Hematopoietic multipotent progenitor cell (in vitro differentiated cells): ENCODE measurements around the gene MYB. TPM values are rescaled to one million over a fixed set of nuclear protein-coding genes. Genes with fewer than 3 reads are reported as not detected.
A peak's percentile ranks its signal among the peaks of the same experiment; 100 is the strongest.
"Not testable (repeated sequence)": the region's sequence is repeated elsewhere in the genome, so short reads cannot be mapped to it uniquely, and the experiment has no call there.

ENCODE experiments used
- DNase-seq, 3 donors: peaks; one replicate each; pipeline ENCODE4 v3.0.0-alpha.2; 2011 to 2015; ENCODE audit warnings: low read depth in 2 of 3, low spot score in 2 of 3
- total RNA-seq: library from RNA; depleted of rRNA; stranded (reverse); fragments of >200 nt; gene quantifications from one replicate; pipeline ENCODE4 v1.2.3, GENCODE V29; 2012

MYB gene
- total RNA-seq = 250 TPM

DNA sequence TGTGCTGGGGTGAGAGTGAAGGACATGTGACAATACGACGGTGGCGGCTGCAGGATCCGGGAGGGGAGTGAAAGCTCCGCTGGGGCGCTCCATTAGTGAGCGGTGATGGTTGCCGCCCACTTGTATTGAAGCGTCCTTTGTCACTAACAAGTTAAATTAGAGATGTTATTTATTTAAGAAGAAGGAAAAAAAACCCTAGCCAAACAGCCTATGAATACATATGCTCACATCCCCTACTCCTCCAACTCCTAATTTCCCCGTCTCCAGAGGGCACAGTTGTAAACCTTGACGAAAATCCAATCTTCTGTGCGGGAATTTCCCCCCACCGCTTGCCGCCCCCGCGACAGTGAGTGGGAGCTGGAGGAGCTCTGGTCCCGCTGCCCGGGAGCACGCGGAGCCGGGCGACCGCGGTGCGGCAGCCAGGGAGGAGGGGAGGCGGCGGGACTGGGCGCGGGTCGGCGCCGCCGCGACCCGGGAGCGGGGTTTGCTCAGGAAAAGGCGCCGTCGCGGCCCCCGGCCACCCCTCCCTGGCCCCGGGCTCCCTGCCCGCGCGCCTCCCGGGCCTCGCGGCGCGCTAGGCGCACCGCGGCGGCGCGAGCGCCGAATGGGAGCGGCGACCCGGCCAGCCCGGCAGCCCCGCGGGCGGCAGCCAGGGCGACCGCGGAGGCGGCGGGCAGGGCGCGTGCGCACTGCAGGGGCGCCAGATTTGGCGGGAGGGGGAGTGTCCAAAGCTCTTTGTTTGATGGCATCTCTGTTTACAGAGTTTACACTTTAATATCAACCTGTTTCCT, at the start of gene MYB:
Gene MYB (plus strand): TSS at position 767 of the 791 bp plus-strand sequence. CDS start 206 bp downstream, outside the sequence.
- peak in 2 of 3 donors; percentile 77 to 86 for DNase-seq

DNA sequence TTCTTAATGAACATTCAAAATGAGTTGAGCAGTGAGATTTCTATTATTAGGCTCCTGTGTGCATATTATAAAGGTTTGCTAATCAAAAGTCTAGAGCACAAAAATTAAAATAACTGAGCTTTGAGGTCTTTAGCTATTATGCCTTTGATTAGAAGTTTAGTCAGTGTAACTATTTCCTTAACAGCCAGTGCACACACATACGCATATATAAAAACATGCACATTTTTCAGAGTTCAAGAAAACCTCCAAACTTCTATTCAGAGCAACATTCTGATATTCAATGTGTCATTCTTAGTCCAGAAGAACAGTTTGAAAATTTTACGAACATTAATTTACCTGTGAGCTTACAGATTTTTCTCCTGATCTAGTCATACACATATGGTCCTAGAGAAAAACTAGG, 48.3 kb upstream of the MYB start:
- no peak for DNase-seq

- DNase-seq = no peak
These were observed 45.3 kb upstream of the MYB start for GRCh38 chr6:135135835-135136234.

GRCh38 chr6:135137826-135138225, 43.3 kb upstream of the MYB start:
- DNase-seq = no peak

- DNase-seq = no peak
These were observed 39.9 kb upstream of the MYB start for GRCh38 chr6:135141182-135141581.

DNA sequence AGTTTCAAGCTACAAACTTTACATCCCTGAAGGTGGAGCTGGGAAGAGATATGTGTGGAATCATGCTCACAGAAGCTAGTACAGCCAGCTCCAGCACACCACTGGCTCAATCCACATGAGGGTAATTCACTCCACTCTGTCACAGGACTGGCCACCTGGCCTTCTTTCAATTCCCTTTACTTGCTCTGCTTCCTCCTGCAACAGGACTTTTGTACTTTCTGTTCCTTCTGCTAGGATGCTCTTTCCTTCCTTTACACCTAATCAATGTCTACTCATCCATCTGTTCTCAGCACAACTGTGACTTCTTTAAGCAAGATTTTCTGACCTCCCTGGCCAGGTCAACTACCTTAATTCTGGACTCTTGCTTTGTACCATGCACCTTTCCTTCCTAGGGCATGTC, 39.4 kb upstream of the MYB start:
- no peak for DNase-seq

DNA sequence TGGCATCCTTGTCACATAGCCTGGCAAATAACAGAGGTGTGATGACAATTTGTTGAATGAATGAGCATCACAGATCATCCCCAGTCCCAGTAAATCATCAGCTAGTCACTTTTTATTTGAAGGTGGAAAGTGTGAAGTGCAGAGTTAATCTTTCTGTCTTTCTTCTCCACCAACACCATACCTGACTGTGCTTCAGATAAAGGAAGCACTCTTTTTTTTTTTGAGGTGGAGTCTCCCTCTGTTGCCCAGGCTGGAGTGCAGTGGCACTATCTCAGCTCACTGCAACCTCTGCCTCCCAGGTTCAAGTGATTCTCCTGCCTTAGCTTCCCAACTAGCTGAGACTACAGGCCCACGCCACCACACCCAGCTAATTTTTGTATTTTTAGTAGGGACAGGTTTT, 38.9 kb upstream of the MYB start:
- DNase-seq = not testable (repeated sequence)

DNA sequence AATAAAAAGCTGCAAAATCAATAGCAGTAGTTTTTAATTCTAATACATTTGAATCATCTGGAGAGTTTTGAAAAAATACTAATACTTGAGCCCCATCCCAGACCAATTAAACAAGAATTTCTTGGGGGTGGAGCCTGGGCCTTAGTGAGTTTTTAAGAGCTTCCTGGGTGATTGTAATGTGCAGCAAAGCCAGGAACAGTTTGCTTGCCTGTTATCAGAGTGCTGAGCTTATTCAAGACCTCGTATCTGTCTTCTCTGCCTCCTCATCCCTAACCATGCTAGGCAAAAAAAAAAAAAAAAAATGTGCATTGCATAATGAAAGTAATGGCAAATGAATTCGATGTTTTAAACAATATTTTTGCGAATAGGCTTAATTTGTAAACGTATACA, 36.4 kb upstream of the MYB start:
- no peak for DNase-seq

DNA sequence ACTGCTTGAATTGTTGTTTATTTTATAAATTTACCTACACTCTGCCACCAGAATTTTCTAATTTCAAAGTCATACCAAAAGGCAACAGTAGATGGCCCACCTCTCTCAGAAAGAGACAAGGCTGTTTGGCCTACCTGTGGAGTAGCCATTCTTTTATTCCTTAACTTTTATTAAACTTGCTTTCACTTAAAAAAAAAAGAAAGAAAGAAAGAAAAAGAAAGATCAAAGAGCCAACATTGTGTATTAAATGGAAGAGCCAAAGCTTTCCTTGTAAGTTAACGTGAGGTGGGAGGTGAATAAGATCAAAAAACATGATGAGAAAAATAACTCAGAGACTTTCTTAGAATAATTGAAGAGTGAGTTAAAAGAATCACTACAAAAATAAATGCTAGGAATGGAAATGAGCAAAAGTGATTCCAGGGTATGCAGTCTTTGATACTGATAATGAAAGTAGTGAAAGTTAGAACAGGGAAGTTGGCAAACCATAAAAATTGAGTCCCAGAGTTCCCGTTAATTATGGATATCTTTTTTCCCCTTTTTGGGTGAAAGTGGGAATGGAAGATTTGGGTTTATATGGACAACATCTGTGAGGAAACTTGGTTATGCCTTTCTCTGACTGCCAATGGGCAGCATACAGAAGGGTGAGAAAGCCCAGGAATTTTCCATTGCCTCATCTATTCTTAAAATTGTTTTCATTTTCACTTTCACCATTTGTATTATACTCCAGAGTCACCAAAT, 35.9 kb upstream of the MYB start:
- DNase-seq = peak in 2 of 3 donors; percentile 36 to 78

DNA sequence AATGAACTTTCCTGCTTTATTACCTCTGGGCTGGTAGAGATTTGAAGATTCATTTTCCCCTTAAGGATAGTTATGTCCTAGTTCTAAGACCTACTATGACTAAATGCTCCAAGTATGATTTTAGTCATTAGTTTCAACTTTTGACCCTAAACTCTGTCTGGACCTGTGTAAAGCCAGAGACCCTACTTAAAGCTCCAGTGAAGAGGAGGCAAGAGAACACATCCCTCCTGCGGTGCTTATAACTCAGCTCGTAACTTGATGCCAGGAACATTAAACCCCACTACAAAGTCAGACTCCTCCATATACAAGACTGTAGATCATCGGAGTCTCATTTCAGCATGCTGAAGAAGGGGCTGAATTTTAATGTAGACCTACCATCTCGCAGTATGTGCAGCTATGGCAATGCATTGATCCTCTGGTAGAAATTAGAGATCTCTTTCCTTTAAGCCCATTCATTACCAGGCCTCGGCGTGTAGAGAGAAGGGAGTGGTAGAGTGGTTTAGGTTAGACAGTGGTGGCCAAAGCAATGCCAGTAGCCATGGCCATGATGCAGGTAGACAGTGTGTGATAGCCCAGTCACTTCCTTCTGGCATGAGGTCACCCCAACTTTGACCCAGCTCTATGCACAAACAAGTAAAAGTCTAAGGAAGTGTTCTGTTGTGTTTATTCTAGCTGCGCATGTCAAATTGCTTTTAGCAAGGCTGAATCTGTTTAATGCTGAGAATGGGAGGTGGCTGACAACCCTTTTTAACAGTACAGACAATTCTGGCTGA, 34.8 kb upstream of the MYB start:
- no peak for DNase-seq

DNA sequence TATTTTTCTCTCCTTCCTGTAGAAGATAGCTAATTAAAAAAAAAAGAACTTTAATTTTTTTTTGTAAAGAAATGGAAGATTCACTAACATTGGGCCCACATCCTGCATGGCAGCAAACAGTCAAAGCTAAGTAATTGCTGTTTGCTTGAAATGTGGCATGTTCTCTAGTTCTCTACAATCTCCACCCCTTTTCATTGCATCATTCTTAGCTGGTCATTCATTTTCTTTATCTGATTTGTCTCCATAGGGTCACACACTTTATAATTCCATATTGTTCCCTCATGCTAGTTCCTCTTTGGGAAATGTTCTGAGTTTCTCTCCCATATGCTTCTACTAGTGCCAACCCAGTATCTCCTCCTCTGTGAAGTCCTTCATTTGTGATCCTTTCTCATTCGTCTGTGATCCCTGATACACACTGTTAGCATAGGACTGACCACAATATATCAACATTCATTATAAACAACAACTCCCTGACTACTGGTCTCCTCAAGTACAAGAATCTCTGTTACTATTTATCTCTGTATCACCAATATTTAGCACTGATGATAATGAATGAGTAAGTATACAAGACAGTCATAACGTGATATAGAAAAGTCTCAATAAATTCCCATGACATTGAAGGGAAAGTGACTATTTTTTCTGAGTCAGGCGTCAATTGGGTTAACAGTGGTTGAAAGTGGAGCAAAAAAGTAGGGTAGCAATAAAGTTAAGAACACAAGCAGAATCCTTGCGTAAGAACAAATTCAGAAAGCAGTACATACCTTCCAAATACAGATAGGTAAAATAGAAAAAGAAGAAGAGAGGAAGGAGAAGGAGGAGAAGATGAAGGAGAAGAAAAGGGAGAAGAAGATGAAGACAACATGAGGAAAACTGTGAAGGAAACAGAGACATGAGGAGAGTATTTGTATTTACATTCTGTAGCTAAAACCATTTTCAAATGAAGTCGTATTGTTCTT, 33.2 kb upstream of the MYB start:
- DNase-seq = no peak

DNA sequence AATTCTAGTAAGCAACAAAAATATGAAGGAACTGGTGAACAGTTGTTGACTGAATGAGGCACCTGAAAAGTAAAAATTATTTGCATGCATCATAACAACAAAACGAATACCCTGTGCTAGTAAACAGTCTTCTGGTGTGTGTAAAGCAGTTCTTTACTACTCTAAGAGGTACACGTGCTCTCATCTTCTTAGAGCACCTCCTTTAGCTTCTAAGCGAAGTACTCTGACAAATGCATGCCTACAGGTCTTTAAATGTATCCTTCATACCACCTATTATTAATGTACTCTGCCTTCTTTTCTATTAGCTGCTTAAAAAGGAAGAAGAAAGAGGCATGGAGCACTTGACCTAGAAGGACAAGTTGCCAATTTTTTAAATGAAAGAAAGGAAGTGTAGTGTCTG, 32.2 kb upstream of the MYB start:
- no peak for DNase-seq

GRCh38 chr6:135149376-135149775, 31.7 kb upstream of the MYB start:
- DNase-seq = no peak

- DNase-seq = not testable (repeated sequence)
These were observed 30.6 kb upstream of the MYB start for GRCh38 chr6:135150481-135150880.

DNA sequence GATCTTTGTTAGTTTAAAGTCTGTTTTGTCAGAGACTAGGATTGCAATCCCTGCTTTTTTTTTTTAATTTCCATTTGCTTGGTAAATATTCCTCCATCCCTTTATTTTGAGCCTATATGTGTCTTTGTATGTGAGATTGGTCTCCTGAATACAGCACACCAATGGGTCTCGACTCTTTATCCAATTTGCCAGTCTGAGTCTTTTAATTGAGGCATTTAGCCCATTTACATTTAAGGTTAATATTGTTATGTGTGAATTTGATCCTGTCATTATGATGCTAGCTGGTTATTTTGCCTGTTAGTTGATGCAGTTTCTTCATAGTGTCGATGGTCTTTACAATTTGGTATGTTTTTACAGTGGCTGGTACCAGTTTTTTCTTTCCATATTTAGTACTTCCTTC, 27.0 kb upstream of the MYB start:
- not testable (repeated sequence) for DNase-seq

DNA sequence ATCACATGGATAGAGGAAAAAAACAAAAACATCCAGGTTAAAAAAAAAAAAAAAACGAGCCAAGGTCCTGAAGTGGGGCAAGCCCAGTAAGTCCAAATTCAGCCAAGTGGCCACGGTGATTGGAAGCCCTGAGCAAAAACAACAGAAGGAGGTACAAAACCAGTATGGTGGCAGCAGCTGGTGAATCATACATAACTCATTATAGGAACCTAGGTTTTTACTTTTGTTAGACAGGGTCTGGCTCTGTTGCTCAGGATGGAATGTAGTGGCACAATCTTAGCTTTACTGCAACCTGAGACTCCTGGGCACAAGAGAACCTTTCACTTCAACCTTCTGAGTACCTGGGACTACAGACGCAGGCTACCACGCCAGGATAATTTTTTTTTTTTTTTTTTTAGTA, 22.7 kb upstream of the MYB start:
- DNase-seq = no peak

DNA sequence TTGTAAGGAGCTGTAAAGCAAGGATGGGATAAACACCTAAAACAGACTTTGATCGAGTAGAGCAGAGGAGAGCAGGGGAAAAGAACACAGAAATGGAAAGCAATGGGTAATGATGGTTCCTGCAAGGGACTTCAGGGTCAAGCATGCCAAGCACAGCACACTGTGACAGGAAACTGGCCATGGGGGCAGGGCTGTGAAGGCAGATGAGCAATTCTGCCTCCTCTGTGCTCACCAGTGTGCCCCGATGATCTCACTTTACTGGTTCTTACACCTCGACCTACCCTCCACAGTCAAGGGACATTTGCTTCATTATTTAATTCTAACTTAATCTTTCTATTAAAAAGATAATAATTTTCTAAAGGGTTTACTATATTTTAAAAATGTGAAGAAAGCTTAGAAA, 21.6 kb upstream of the MYB start:
- no peak for DNase-seq

- DNase-seq = no peak
These were observed 19.4 kb upstream of the MYB start for GRCh38 chr6:135161411-135162395.
